Renal cortical epithelial cell (primary cell): ENCODE results near the gene DRICH1. TPM values are rescaled to one million over a fixed set of nuclear protein-coding genes. Genes with fewer than 3 reads are reported as not detected.
"Not testable (repeated sequence)": the region's sequence is repeated elsewhere in the genome, so short reads cannot be mapped to it uniquely, and the experiment has no call there.

Experiments used
- DNase-seq: peaks from one replicate; pipeline ENCODE4 v3.0.0-alpha.2; 2011; ENCODE audit warnings: low read depth
- total RNA-seq: library from RNA; depleted of rRNA; stranded (reverse); fragments of >200 nt; gene quantifications from 2 replicates; pipeline ENCODE4 v1.2.3, GENCODE V29; 2014

Gene DRICH1
- total RNA-seq, 1 donor from 2014 or later, result 0.35 TPM

GRCh38 chr22:23569291-23569690 is 62.8 kb downstream of the DRICH1 start:
- no peak for DNase-seq

- no peak for DNase-seq
Observed at GRCh38 chr22:23566705-23567475, 65.2 kb downstream of the DRICH1 start.

GRCh38 chr22:23565915-23566704 is 66.0 kb downstream of the DRICH1 start:
- DNase-seq, result no peak

- DNase-seq, result no peak
Observed at GRCh38 chr22:23565305-23565914, 66.7 kb downstream of the DRICH1 start.

- DNase-seq, result no peak
Observed at GRCh38 chr22:23564276-23564675, 67.8 kb downstream of the DRICH1 start.

GRCh38 chr22:23563111-23563510 is 69.0 kb downstream of the DRICH1 start:
- DNase-seq, result no peak

- DNase-seq, result no peak
Observed at GRCh38 chr22:23562186-23562585, 69.9 kb downstream of the DRICH1 start.

- not testable (repeated sequence) for DNase-seq
Observed at GRCh38 chr22:23561025-23561510, 71.1 kb downstream of the DRICH1 start.

GRCh38 chr22:23560215-23560614 is 71.9 kb downstream of the DRICH1 start:
- not testable (repeated sequence) for DNase-seq

Other genes with a start within 250 kb of the DRICH1 start
- not detected in 2 replicates for gene IGLL1, start 52.0 kb downstream of the DRICH1 start, total RNA-seq
- not detected in 2 replicates for gene RGL4, start 58.7 kb upstream of the DRICH1 start, total RNA-seq
- 0.87 and 4.3 TPM in 2 replicates for gene ZNF70, start 118.8 kb upstream of the DRICH1 start, total RNA-seq
- gene VPREB3, start 122.1 kb upstream of the DRICH1 start, total RNA-seq, result not detected in 2 replicates
- not detected in 2 replicates for gene C22orf15, start 130.7 kb upstream of the DRICH1 start, total RNA-seq
- gene CHCHD10, start 135.7 kb upstream of the DRICH1 start, total RNA-seq, result 0.69 and 8.3 TPM in 2 replicates
- 8.4 and 12.3 TPM in 2 replicates for gene MMP11, start 140.5 kb upstream of the DRICH1 start, total RNA-seq
- 35.2 and 83.7 TPM in 2 replicates for gene SMARCB1, start 154.6 kb upstream of the DRICH1 start, total RNA-seq
- gene DERL3, start 206.7 kb upstream of the DRICH1 start, total RNA-seq, result 0.17 and 0.30 TPM in 2 replicates
- gene SLC2A11, start 225.6 kb upstream of the DRICH1 start, total RNA-seq, result 18.2 and 22.8 TPM in 2 replicates